SK-N-SH treated with all-trans-retinoic acid at 6 μM for 48 hours (cell line): ENCODE results near the gene ITPR3.

Source experiments
- ATAC-seq: fragments of 200-7000 bp; cut with Tn5 transposase; 3 replicates; pipeline ENCODE4 v1.9.1; 2020; ENCODE audit warnings: mild to moderate bottlenecking, moderate library complexity
- ARNTL ChIP-seq: fragments of 450-650 bp; formaldehyde crosslinking; IDR thresholded peaks from 2 replicates; pipeline ENCODE4 v1.5.0; 2020; ENCODE audit warnings: low read depth, mild to moderate bottlenecking, moderate library complexity, borderline replicate concordance
- CREB5 ChIP-seq: fragments of 250-450 bp; sonication (Bioruptor Pico); IDR thresholded peaks from 2 replicates; pipeline ENCODE4 v1.5.1; 2020; ENCODE audit warnings: low read depth, mild to moderate bottlenecking, moderate library complexity
- CSDC2 ChIP-seq: fragments of 250-450 bp; sonication (Bioruptor Pico); IDR thresholded peaks from 2 replicates; pipeline ENCODE4 v1.5.0; 2020; ENCODE audit warnings: mild to moderate bottlenecking, moderate library complexity
- ESRRG ChIP-seq: fragments of 250-450 bp; sonication (Bioruptor Pico); IDR thresholded peaks from 2 replicates; pipeline ENCODE4 v1.6.1; 2021; ENCODE audit warnings: mild to moderate bottlenecking
- GLIS3 ChIP-seq: fragments of 250-450 bp; sonication (Bioruptor Pico); IDR thresholded peaks from 2 replicates; pipeline ENCODE4 v1.5.0; 2020; ENCODE audit warnings: mild to moderate bottlenecking, moderate library complexity
- ISL1 ChIP-seq: fragments of 250-450 bp; sonication (Bioruptor Pico); IDR thresholded peaks from 2 replicates; pipeline ENCODE4 v2.1.2; 2022; ENCODE audit warnings: mild to moderate bottlenecking, moderate library complexity
- OSR1 ChIP-seq: fragments of 250-450 bp; sonication (Bioruptor Pico); IDR thresholded peaks from 2 replicates; pipeline ENCODE4 v1.8.0; 2022; ENCODE audit warnings: moderate library complexity, mild to moderate bottlenecking, inconsistent platforms
- PPARA ChIP-seq: fragments of 250-450 bp; sonication (Bioruptor Pico); IDR thresholded peaks from 2 replicates; pipeline ENCODE4 v1.5.0; 2020; ENCODE audit warnings: mild to moderate bottlenecking, borderline replicate concordance
- RARB ChIP-seq: fragments of 250-450 bp; sonication (Bioruptor Pico); IDR thresholded peaks from 2 replicates; pipeline ENCODE4 v1.8.0; 2021; ENCODE audit warnings: mild to moderate bottlenecking, moderate library complexity
- SNAI2 ChIP-seq: fragments of 250-450 bp; sonication (Bioruptor Pico); IDR thresholded peaks from 2 replicates; pipeline ENCODE4 v1.5.0; 2020; ENCODE audit warnings: mild to moderate bottlenecking, moderate library complexity
- TOX ChIP-seq: fragments of 250-450 bp; sonication (Bioruptor Pico); IDR thresholded peaks from 2 replicates; pipeline ENCODE4 v1.8.0; 2021; ENCODE audit warnings: mild to moderate bottlenecking, moderate library complexity, borderline replicate concordance
- TSHZ2 ChIP-seq: fragments of 250-450 bp; sonication (Bioruptor Pico); IDR thresholded peaks from 2 replicates; pipeline ENCODE4 v1.5.0; 2020; ENCODE audit warnings: mild to moderate bottlenecking, moderate library complexity
- ZFP3 ChIP-seq: fragments of 250-450 bp; sonication (Bioruptor Pico); IDR thresholded peaks from 2 replicates; pipeline ENCODE4 v1.5.0; 2020; ENCODE audit warnings: mild to moderate bottlenecking, moderate library complexity
- ZNF70 ChIP-seq: fragments of 450-650 bp; formaldehyde crosslinking; IDR thresholded peaks from 2 replicates; pipeline ENCODE4 v1.5.0; 2020; ENCODE audit warnings: mild to moderate bottlenecking, moderate library complexity
- ZNF8 ChIP-seq: fragments of 450-650 bp; formaldehyde crosslinking; IDR thresholded peaks from 2 replicates; pipeline ENCODE4 v1.5.0; 2020; ENCODE audit warnings: mild to moderate bottlenecking, moderate library complexity
- TF ChIP-seq, protein P1 (sequence below): fragments of 250-450 bp; sonication (Bioruptor Pico); IDR thresholded peaks from 2 replicates; pipeline ENCODE4 v1.8.0; 2020; ENCODE audit warnings: mild to moderate bottlenecking, moderate library complexity, borderline replicate concordance
- TF ChIP-seq, protein P2 (sequence below): fragments of 250-450 bp; sonication (Bioruptor Pico); IDR thresholded peaks from 2 replicates; pipeline ENCODE4 v1.5.1; 2021; ENCODE audit warnings: mild to moderate bottlenecking, moderate library complexity

Gene ITPR3

GRCh38 chr6:33719326-33719987 lies 98.3 kb downstream of the ITPR3 start:
- TF ChIP-seq ESRRG (CRISPR knock-in tag) = no peak
- no peak for TF ChIP-seq OSR1 (CRISPR knock-in tag)
- no peak for ATAC-seq

- TF ChIP-seq, protein P1, sequence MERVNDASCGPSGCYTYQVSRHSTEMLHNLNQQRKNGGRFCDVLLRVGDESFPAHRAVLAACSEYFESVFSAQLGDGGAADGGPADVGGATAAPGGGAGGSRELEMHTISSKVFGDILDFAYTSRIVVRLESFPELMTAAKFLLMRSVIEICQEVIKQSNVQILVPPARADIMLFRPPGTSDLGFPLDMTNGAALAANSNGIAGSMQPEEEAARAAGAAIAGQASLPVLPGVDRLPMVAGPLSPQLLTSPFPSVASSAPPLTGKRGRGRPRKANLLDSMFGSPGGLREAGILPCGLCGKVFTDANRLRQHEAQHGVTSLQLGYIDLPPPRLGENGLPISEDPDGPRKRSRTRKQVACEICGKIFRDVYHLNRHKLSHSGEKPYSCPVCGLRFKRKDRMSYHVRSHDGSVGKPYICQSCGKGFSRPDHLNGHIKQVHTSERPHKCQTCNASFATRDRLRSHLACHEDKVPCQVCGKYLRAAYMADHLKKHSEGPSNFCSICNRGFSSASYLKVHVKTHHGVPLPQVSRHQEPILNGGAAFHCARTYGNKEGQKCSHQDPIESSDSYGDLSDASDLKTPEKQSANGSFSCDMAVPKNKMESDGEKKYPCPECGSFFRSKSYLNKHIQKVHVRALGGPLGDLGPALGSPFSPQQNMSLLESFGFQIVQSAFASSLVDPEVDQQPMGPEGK (CRISPR knock-in tag) = no peak
- no peak for TF ChIP-seq CSDC2 (CRISPR knock-in tag)
- no peak for TF ChIP-seq SNAI2 (CRISPR knock-in tag)
- no peak for TF ChIP-seq PPARA
- no peak for TF ChIP-seq ZFP3 (CRISPR knock-in tag)
- TF ChIP-seq CREB5 (CRISPR knock-in tag) = no peak
- no peak for TF ChIP-seq ZNF8 (CRISPR knock-in tag)
- TF ChIP-seq, protein P2, sequence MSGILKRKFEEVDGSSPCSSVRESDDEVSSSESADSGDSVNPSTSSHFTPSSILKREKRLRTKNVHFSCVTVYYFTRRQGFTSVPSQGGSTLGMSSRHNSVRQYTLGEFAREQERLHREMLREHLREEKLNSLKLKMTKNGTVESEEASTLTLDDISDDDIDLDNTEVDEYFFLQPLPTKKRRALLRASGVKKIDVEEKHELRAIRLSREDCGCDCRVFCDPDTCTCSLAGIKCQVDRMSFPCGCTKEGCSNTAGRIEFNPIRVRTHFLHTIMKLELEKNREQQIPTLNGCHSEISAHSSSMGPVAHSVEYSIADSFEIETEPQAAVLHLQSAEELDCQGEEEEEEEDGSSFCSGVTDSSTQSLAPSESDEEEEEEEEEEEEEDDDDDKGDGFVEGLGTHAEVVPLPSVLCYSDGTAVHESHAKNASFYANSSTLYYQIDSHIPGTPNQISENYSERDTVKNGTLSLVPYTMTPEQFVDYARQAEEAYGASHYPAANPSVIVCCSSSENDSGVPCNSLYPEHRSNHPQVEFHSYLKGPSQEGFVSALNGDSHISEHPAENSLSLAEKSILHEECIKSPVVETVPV (CRISPR knock-in tag) = no peak
- no peak for TF ChIP-seq TOX (CRISPR knock-in tag)
- TF ChIP-seq RARB (CRISPR knock-in tag) = no peak
- ATAC-seq = no peak
Observed at GRCh38 chr6:33720998-33721397, 99.9 kb downstream of the ITPR3 start.

DNA sequence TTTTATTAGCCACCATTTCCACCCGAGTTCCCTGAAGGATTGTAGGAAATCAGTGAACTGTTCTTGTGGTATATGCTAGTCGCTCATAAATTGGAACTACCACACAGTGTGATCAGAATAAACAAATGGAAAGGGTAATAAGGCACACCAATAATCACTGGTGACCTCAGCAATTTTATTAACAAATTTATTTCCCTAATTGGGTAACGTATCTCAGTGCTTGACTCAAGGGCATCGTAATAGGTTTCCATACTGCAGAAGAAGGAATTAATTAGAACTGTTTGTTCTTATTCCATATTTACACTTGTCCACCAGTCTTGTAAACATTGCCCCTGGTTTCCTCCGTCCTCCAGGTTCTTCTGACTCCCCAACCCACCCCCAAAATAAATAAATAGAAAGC lies 100.4 kb downstream of the ITPR3 start:
- no peak for ATAC-seq
- TF ChIP-seq ISL1 (CRISPR knock-in tag) (no peak), ZFP3 (CRISPR knock-in tag) (no peak), ZNF70 (no peak), PPARA (no peak), ARNTL (no peak)

DNA sequence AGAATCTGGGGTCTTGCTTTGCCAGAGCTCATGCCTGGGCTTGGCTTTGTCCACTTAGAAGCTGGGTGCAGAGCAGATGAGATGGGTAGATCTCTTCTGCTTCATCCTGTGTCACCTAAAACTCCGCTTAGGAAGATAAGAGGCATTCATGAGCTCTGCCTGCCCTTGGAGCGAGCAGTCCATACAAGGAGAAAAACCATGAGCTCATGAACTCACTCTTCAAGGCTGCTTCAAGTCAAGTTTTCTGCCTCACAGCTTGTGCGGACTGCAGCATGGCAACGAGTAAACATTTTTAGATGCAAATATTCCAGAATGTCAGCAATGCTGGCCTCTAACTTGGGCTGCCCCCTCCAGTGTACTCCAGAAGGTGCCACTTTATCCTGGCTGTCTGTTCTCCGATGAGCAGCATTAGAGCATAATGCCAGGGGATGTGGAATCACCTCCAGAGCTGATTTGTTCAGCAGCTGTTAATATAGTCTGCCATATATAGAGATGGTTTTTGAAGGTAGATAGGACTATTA lies 101.0 kb downstream of the ITPR3 start:
- ATAC-seq = no peak
- TF ChIP-seq OSR1 (CRISPR knock-in tag) = no peak
- TF ChIP-seq ZNF8 (CRISPR knock-in tag) = no peak
- TF ChIP-seq, all 23 proteins: peak for 0

DNA sequence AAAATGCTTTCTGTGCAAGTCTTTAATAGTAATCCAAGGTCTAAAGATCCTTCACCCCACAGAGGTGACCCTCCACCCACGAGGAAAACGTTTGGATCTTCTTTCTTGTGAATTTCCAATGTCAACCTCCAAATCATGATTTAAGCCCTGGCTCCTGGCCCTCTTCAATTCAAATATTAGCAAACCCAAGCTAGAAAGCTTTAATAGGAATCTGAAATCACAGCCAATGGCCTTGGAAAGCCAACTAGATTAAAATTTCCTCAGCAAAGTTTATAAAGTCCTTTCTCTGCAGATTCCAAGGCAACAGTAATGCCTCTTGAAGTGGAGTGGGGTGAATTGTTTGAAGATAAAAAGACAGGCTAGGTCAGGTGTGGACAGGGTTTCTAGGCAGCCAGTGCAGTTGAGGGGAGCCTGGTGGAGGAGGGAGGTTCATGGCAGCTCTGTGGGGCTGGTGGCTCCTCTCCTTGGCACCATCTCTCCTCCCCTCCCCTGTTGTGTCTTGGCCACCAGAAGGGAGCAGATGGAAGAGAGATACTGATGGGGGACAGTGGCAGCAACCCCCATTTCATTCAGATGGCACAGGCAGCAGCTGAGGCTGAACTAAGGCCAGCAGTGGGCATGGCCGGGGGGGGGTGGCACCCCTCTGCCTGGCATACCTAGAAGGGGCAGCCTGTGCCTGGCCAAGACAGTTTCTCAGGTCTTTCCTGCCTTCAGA lies 102.4 kb downstream of the ITPR3 start:
- TF ChIP-seq GLIS3 (CRISPR knock-in tag) (no peak), TSHZ2 (CRISPR knock-in tag) (no peak)
- ATAC-seq = no peak
